Measurements from ENCODE around the gene MSANTD3. TPM values are rescaled to one million over a fixed set of nuclear protein-coding genes. Genes with fewer than 3 reads are reported as not detected.

Gene MSANTD3
- total and polyA plus RNA-seq, 2 of the 13 experiments (the other 11 are each of a cell fraction or from before 2014, with no cell fraction given): 10.1 to 19.2 TPM

DNA sequence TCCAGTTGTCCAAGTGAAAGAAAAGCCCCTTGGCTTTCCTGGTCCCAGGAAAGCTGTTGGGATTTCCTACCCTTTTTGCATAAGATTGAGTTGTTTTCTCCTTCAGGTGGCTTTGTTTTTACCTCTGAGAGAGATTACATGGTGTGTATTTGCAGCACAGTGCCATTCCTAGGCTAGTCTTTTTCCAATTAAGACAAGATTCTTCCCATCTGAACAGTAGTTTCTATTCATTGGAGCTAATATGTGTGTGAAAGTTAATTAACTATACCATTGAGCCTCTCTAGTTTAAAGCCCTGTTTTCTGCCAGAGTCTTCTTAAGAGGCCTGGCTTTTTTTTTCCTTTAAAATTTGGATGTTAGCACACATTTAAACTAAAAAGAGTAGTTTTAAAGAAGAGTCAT lies 20.1 kb downstream of the MSANTD3 start (continued):
- TF ChIP-seq ONECUT2 (CRISPR knock-in tag; IDR thresholded peaks at IDR 0.05) (no peak), CBX2 (IDR thresholded peaks at IDR 0.05; ENCODE audit: low read depth, low read length) (no peak), CBX2 (CRISPR knock-in tag; IDR thresholded peaks at IDR 0.05; ENCODE audit: low read depth) (no peak)
- TF ChIP-seq, protein P1, sequence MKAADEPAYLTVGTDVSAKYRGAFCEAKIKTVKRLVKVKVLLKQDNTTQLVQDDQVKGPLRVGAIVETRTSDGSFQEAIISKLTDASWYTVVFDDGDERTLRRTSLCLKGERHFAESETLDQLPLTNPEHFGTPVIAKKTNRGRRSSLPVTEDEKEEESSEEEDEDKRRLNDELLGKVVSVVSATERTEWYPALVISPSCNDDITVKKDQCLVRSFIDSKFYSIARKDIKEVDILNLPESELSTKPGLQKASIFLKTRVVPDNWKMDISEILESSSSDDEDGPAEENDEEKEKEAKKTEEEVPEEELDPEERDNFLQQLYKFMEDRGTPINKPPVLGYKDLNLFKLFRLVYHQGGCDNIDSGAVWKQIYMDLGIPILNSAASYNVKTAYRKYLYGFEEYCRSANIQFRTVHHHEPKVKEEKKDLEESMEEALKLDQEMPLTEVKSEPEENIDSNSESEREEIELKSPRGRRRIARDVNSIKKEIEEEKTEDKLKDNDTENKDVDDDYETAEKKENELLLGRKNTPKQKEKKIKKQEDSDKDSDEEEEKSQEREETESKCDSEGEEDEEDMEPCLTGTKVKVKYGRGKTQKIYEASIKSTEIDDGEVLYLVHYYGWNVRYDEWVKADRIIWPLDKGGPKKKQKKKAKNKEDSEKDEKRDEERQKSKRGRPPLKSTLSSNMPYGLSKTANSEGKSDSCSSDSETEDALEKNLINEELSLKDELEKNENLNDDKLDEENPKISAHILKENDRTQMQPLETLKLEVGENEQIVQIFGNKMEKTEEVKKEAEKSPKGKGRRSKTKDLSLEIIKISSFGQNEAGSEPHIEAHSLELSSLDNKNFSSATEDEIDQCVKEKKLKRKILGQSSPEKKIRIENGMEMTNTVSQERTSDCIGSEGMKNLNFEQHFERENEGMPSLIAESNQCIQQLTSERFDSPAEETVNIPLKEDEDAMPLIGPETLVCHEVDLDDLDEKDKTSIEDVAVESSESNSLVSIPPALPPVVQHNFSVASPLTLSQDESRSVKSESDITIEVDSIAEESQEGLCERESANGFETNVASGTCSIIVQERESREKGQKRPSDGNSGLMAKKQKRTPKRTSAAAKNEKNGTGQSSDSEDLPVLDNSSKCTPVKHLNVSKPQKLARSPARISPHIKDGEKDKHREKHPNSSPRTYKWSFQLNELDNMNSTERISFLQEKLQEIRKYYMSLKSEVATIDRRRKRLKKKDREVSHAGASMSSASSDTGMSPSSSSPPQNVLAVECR (CRISPR knock-in tag; IDR thresholded peaks at IDR 0.05; ENCODE audit: borderline replicate concordance): no peak
- TF ChIP-seq, protein P2, sequence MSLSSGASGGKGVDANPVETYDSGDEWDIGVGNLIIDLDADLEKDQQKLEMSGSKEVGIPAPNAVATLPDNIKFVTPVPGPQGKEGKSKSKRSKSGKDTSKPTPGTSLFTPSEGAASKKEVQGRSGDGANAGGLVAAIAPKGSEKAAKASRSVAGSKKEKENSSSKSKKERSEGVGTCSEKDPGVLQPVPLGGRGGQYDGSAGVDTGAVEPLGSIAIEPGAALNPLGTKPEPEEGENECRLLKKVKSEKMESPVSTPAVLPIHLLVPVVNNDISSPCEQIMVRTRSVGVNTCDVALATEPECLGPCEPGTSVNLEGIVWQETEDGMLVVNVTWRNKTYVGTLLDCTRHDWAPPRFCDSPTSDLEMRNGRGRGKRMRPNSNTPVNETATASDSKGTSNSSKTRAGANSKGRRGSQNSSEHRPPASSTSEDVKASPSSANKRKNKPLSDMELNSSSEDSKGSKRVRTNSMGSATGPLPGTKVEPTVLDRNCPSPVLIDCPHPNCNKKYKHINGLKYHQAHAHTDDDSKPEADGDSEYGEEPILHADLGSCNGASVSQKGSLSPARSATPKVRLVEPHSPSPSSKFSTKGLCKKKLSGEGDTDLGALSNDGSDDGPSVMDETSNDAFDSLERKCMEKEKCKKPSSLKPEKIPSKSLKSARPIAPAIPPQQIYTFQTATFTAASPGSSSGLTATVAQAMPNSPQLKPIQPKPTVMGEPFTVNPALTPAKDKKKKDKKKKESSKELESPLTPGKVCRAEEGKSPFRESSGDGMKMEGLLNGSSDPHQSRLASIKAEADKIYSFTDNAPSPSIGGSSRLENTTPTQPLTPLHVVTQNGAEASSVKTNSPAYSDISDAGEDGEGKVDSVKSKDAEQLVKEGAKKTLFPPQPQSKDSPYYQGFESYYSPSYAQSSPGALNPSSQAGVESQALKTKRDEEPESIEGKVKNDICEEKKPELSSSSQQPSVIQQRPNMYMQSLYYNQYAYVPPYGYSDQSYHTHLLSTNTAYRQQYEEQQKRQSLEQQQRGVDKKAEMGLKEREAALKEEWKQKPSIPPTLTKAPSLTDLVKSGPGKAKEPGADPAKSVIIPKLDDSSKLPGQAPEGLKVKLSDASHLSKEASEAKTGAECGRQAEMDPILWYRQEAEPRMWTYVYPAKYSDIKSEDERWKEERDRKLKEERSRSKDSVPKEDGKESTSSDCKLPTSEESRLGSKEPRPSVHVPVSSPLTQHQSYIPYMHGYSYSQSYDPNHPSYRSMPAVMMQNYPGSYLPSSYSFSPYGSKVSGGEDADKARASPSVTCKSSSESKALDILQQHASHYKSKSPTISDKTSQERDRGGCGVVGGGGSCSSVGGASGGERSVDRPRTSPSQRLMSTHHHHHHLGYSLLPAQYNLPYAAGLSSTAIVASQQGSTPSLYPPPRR (CRISPR knock-in tag; IDR thresholded peaks at IDR 0.05; ENCODE audit: borderline replicate concordance): no peak
